Calu3 (cell line): Measurements from ENCODE around the gene NUP88. TPM values are rescaled to one million over a fixed set of nuclear protein-coding genes. Genes with fewer than 3 reads are reported as not detected.

ENCODE experiments used
- BruUV-seq: library from RNA; stranded (reverse); fragments of 400-500 nt; replicated peaks from 2 replicates; lab custom pipeline; 2021; lab: Mats Ljungman, UMichigan
- CTCF ChIA-PET: fragments of 300-600 bp; sonication (Branson Sonifier 250); formaldehyde crosslinking; loops from one replicate; lab custom pipeline; 2022; ENCODE audit warnings: antibody characterized with exemption; lab: Charles Lee
- DNase-seq: peaks from one replicate; pipeline ENCODE4 v3.0.0; 2022
- H3K27ac Mint-ChIP-seq: one replicate; pipeline ENCODE4 v1.8.0; 2022; ENCODE audit warnings: mixed read lengths; ENCODE audit not compliant: unreplicated experiment
- H3K27me3 Mint-ChIP-seq: one replicate; pipeline ENCODE4 v1.8.0; 2022; ENCODE audit warnings: mixed read lengths; ENCODE audit not compliant: unreplicated experiment
- H3K36me3 Mint-ChIP-seq: one replicate; pipeline ENCODE4 v1.8.0; 2022; ENCODE audit warnings: mild to moderate bottlenecking, moderate library complexity, mixed read lengths; ENCODE audit not compliant: insufficient read depth, unreplicated experiment
- H3K4me1 Mint-ChIP-seq: one replicate; pipeline ENCODE4 v1.8.0; 2022; ENCODE audit warnings: mild to moderate bottlenecking, low read depth, mixed read lengths; ENCODE audit not compliant: unreplicated experiment
- H3K4me3 Mint-ChIP-seq: one replicate; pipeline ENCODE4 v1.8.0; 2022; ENCODE audit warnings: mild to moderate bottlenecking, low read depth, moderate library complexity, mixed read lengths; ENCODE audit not compliant: unreplicated experiment
- H3K9me3 Mint-ChIP-seq: one replicate; pipeline ENCODE4 v1.8.0; 2022; ENCODE audit warnings: low read depth, mixed read lengths; ENCODE audit not compliant: unreplicated experiment
- intact Hi-C: fragments of 100-400 bp; cut with micrococcal nuclease; formaldehyde crosslinking; loops from one replicate; pipeline ENCODE4 v1.10.0; 2022; ENCODE audit not compliant: unreplicated experiment
- total RNA-seq: library from RNA; stranded (reverse); gene quantifications from 2 replicates; pipeline ENCODE4 v1.2.3, GENCODE V29; 2022
- TF ChIP-seq, protein P1 (sequence below): fragments of 200-600 bp; IDR thresholded peaks from one replicate; pipeline ENCODE4 v1.8.0; 2022; ENCODE audit warnings: antibody characterized with exemption; ENCODE audit not compliant: unreplicated experiment

Gene NUP88
- total RNA-seq, 1 experiment from 2014 or later, result 67.2 TPM

DNA sequence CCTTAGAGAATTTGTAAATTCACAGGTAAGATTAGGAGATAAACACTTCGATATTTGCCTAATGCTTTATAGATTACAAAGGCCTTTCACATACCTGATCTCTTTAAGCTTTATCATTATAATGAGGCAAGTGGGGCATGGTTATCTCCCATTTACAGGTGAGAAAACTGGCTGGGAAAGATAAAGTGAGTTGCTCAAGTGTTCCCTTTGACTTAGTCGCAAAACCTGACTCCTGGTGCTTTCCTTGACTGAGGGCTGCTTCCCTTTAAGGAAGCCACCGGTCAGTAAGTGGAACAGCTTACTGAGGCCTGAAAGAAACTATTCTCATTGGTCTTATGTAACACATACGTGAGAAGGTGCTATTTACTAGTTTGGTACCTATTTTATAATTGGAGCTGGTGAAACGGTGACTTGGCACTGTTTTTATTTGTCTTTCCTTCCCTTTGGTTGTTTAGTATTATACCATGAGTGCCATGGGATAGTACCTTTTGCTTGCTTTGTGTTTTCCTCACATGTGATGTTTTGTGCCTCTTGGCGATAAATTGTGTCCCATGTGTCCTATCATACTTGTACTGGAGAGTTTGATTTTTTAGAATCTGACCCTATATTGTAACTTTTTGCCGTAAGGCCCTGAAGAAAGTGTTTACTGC is 57.2 kb downstream of the NUP88 start:
- no peaks in the 10 kb centered on the region for H3K9me3 Mint-ChIP-seq
- CTCF ChIA-PET, result no interaction called here
- H3K27me3 Mint-ChIP-seq, result no peaks in the 10 kb centered on the region
- H3K27ac Mint-ChIP-seq, result no peak overlapping the region
- intact Hi-C loops, result no loop called here
- peaks cover 18% of the 10 kb centered on the region for H3K36me3 Mint-ChIP-seq
- no TSS peak for BruUV-seq
- no peaks in the 10 kb centered on the region for H3K4me1 Mint-ChIP-seq
- DNase-seq, result no peak
- H3K4me3 Mint-ChIP-seq, result no peak overlapping the region
- TF ChIP-seq, protein P1, sequence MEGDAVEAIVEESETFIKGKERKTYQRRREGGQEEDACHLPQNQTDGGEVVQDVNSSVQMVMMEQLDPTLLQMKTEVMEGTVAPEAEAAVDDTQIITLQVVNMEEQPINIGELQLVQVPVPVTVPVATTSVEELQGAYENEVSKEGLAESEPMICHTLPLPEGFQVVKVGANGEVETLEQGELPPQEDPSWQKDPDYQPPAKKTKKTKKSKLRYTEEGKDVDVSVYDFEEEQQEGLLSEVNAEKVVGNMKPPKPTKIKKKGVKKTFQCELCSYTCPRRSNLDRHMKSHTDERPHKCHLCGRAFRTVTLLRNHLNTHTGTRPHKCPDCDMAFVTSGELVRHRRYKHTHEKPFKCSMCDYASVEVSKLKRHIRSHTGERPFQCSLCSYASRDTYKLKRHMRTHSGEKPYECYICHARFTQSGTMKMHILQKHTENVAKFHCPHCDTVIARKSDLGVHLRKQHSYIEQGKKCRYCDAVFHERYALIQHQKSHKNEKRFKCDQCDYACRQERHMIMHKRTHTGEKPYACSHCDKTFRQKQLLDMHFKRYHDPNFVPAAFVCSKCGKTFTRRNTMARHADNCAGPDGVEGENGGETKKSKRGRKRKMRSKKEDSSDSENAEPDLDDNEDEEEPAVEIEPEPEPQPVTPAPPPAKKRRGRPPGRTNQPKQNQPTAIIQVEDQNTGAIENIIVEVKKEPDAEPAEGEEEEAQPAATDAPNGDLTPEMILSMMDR, result no peak

DNA sequence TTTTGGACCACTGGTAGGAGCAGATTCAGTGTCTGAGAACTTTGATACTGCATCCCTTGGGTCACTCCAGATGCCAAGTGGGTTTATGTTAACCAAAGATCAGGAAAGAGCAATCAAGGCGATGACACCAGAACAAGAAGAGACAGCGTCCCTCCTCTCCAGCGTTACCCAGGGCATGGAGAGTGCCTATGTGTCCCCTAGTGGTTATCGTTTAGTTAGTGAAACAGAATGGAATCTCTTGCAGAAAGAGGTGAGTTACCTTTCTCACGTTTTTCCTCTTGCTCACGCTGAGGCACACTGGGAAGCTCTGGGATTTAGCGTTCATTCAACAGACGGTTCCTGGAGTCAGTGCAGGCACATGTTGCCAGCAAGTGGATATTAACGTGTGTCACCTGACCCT is 58.0 kb downstream of the NUP88 start:
- Mint-ChIP-seq H3K27me3 (no peaks in the 10 kb centered on the region), H3K4me1 (no peaks in the 10 kb centered on the region), H3K27ac (no peak overlapping the region), H3K36me3 (peaks cover 17% of the 10 kb centered on the region), H3K9me3 (no peaks in the 10 kb centered on the region), H3K4me3 (no peak overlapping the region)
- CTCF ChIA-PET, result no interaction called here
- TF ChIP-seq, protein P1, result no peak
- intact Hi-C loops, result no loop called here
- BruUV-seq, result no TSS peak
- DNase-seq, result no peak

DNA sequence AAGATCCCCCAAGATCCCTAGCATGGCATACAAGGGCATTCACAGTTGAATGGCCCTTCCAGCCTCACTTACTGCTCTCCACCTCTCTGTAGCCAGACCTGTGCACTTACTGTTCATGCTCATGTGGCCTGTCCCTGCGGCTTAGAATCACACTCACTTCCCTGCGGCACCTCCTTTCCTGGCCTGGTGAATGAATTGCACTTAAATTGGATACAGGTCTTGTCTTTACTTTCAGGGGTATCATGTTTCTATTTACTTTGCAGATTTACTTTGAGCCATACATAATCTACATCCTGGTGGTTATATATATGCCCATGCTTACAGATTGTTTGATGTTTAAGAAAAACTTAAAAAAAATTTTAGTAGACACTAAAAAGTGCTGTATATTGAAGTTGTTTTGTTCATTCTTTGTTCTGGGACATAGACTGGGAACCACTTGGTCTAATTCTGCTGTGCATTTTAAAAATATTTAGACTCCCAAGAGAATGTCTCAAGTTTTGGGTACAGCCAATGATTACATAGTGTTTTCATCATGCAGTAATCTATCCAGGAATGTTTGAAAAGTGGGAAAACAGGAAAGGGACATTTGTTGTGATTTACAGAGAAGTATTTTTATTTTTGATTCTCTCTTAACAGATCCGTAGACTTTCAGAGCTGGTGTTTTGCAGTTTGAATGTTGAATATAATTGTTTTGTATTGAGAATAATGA is 63.9 kb downstream of the NUP88 start:
- CTCF ChIA-PET, result no interaction called here
- no peaks in the 10 kb centered on the region for H3K27me3 Mint-ChIP-seq
- H3K4me3 Mint-ChIP-seq, result no peak overlapping the region
- no TSS peak for BruUV-seq
- H3K27ac Mint-ChIP-seq, result no peak overlapping the region
- peaks cover 9% of the 10 kb centered on the region for H3K4me1 Mint-ChIP-seq
- peaks cover 4% of the 10 kb centered on the region for H3K36me3 Mint-ChIP-seq
- DNase-seq, result no peak
- TF ChIP-seq, protein P1, result no peak
- intact Hi-C loops, result no loop called here
- H3K9me3 Mint-ChIP-seq, result no peaks in the 10 kb centered on the region

DNA sequence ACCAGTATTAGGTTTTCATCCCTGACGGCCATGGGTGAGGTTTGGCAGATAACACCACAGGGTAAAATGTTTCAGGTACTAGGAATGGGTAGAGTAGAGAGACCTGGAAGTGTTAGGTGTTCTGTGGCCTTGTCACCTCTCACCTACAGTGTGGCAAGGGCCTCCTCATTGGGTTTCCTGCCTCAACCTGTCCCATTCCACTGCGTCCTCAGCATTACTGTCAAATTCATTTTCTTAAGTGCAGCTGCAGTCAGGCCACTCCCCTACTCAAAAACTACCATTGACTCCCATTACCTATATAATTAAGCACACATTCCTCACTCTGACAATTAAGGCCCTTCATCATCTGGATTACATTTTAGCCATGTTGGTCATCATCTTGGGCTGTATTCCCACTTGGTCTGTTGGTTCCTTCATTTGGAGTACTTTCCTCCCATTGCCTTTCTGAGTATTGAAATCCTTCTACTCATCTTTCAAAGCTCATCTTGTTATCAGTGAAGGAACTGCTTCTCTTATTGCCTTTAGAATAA is 64.5 kb downstream of the NUP88 start:
- no peak for DNase-seq
- CTCF ChIA-PET, result no interaction called here
- Mint-ChIP-seq H3K36me3 (peaks cover 4% of the 10 kb centered on the region), H3K4me3 (no peak overlapping the region), H3K9me3 (no peaks in the 10 kb centered on the region), H3K4me1 (peaks cover 9% of the 10 kb centered on the region), H3K27ac (no peak overlapping the region), H3K27me3 (no peaks in the 10 kb centered on the region)
- intact Hi-C loops, result no loop called here
- no TSS peak for BruUV-seq
- TF ChIP-seq, protein P1, result no peak
